GM18505 (cell line): Measurements from ENCODE around the gene CDK2.
"Not testable (repeated sequence)": the region's sequence is repeated elsewhere in the genome, so short reads cannot be mapped to it uniquely, and the experiment has no call there.

Source experiments
- ATAC-seq: cut with Tn5 transposase; IDR thresholded peaks from one replicate; pipeline ENCODE4 v1.9.1; 2021; ENCODE audit not compliant: unreplicated experiment
- POLR2A ChIP-seq: IDR thresholded peaks from 4 replicates; pipeline ENCODE4 v1.6.1; 2011; ENCODE audit warnings: borderline replicate concordance; ENCODE audit not compliant: insufficient read depth, insufficient read length; ENCODE audit errors: extremely low read depth

CDK2 gene

DNA sequence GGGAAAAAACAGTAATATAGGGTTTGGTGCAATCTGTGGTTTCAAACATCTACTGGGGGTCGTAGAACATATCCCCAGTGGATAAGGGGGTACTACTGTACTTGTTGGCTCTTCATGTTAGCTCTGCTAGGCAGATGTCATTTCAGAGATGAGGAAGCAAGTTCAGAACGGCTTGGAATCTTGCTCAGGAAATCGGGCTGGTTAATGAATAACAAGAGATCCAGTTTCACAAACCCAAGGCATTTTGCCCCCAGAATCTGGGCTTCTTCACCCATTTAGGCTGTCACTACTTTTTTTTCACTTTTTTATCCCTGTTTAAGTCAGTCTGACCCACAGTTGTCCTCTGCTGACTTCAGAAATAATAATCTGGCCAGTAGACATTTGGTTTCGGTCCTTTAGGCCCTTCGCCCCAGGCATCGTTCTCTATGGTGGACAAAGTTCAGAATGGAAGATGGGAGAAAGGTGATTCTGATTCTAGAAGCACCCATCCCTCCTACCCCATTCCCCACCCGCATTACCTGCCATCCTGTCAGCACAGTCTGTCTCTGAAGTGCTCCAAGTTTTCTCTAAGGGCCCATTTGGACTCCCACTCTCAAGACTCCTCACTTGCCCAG, 35.0 kb downstream of the CDK2 start:
- no peak for ATAC-seq
- TF ChIP-seq POLR2A: no peak

DNA sequence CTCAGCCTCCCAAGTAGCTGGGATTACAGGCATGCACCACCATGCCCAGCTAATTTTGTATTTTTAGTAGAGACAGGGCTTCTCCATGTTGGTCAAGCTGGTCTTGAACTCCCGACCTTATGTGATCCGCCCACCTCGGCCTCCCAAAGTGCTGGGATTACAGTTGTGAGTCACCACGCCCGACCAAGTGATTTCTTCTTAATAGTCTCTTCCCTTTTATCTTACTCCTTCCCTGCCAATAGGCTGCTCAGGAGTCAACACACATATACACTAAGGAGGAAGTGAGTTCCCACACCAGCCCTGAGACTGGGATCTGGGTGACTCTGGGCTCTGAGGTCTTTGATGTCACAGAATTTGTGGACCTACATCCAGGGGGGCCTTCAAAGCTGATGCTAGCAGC, 36.7 kb downstream of the CDK2 start:
- not testable (repeated sequence) for ATAC-seq

DNA sequence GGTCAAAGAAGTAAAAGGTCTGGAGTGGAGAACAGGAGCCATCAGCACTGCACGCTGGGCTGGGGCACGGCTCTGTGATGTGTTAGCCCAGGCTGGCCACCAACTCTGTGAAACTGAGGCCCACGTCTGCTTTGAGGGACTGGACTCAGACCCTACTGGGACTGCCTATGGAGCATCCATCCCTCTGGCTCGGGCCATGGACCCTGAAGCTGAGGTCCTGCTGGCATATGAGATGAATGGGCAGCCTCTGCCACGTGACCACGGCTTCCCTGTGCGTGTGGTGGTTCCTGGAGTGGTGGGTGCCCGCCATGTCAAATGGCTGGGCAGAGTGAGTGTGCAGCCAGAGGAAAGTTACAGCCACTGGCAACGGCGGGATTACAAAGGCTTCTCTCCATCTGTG, 37.6 kb downstream of the CDK2 start:
- no peak for ATAC-seq

DNA sequence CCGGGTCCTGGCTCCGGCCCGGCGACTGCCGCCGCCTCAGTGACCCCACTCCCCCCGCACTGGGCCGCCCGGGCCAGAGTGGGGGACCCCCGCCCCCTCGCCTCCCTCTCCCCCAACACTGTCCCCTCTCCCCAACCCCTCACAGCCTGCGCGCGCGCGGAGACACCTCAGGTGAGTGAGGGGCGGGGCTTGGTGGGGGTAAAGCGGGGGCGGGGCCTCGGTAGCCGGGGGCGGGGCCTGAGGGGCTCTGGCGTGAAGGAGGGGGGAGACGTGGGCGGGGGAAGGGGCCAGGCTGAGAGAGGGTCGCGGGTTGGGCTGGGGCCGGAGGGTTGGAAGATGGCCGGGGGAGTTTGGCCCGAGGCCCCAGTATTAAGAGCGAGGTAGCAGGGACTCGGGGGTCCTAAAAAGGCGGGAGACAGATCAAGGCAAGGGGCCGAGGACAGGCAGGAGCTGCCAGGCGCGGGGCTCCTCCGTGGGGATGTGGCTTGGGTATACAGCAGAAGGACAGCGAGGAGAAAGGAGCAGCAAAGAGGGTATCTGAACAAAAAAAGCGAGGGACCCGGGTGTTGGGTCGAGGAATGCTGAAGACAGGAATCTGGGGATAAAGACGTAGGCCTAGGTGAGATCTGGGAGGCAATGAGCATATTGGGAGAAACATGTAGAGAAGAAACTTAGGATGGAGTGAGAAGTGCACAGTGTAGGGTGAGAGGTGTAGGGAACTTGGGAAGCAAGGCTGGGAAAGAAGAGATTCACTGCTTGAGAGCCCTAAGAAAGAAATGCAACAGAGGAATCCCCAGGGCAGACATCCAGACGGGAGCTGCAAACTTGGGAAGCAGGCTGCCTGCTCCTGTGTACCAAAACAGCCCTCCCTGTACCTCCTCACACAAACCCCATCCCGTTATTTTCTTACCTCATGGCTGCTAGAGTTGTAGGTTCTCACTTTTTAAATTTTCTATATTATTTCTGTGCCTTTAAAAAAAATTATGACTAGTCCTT, 41.2 kb downstream of the CDK2 start:
- no peak for ATAC-seq
- TF ChIP-seq POLR2A: no peak

More for the DNA sequence above, 37.6 kb downstream of the CDK2 start:
- TF ChIP-seq POLR2A: no peak

DNA sequence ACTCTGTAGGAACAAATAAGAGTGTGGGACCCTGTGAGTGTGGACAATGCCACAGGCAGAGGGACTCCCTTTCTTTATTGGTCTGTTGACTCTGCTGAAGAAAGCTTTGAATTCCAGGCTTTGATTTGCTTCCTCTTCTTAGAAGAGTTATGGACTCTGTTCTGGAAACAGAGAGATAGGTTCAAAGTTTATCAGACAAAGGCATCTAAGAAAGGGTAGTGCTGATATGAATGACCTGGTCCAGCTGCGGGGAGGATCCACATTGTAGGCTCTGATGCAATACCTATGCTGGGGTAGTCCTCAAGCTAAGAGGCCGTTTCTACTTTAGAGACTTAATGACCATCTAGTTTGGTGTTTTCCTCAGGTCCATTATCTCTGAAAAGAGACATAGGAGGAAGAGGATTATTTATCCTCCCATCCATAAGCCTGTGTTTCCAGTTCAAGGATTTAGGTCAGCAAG, 43.5 kb downstream of the CDK2 start:
- ATAC-seq: no peak
- no peak for TF ChIP-seq POLR2A

DNA sequence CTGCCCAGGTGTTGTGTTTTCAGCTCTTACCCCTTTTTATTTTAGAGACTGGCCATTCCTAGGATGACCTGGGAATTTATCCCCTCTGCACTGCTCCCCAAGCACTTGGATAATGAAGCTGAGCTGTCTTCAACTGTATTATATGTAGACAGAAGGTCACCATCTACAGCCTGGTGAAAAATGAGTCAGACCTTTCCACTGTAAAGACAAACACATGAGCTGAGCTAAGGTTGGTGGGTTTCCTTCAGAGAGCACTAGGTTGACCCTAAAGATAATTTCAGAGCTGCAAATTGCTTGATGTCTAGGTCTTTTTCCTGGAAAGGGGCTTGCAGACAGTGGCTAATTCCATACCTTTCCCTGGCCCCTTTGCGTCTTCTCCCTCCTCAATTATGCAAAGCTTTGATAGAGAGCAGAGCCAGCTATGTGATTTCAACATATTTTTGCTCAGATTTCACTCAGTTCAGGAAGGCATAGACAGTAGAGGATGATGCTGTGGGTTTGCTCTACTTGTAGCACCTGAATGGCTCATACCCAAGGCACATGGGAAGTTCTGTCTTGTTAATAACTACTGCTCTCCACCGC, 45.0 kb downstream of the CDK2 start:
- ATAC-seq: no peak
- TF ChIP-seq POLR2A: no peak

DNA sequence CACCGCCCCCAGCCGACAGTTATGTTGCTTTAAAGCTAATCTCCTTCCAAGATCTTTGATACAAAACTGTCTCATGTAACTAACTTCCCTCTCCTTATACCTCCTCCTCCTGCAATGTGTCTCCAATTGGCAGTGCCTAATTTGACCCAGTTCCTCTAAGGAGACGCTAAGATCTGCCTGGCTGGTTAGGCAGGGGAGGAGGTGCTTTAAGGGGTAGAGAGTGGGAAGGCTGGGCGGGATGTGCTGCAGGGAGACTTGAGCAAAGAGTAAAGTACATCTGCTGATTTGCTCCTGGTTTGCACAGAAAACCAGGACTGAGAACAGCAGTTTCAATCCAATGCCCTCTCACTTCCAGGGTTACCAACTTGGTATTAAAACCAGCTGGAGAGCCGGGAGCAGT, 46.9 kb downstream of the CDK2 start:
- ATAC-seq: no peak
- no peak for TF ChIP-seq POLR2A

DNA sequence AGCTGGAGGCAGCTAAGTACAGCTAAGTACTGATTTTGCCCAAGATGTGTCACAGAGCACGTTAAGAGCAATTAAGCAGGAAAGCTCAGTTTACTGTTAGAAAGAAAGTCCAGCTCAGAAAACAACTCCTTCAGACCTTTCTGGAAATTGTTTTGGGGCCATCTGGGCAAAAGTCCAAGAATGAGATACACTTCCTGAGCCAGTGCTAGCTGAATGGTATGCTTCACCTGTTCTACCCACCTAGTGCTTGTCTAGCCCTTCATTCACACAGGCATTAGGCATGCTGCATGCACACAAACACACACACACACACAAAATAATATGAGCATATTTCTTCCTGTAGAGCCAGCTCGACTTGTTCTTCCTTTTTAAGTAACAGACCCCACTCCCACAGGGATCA, 47.6 kb downstream of the CDK2 start:
- ATAC-seq: no peak

DNA sequence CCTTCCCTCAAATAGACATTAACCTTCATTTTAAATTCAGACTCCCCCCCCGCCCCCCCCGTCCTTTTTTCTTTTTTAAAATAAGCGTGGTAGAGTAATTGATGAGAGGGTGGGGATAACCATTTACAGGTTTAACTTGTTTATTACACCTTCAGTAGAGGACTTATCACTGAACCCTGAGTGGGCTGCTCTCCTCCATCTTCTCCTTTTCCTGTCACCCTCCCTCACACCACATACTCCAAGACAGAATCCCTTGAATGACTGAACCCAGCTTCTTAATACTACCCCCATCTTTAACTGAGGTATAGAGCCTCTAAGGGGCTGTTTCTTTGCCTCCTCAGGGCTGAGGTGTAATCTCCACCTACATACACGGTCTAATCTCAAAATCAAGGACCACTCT, 50.6 kb downstream of the CDK2 start:
- TF ChIP-seq POLR2A: no peak
- no peak for ATAC-seq

More for the DNA sequence above, 47.6 kb downstream of the CDK2 start:
- no peak for TF ChIP-seq POLR2A

DNA sequence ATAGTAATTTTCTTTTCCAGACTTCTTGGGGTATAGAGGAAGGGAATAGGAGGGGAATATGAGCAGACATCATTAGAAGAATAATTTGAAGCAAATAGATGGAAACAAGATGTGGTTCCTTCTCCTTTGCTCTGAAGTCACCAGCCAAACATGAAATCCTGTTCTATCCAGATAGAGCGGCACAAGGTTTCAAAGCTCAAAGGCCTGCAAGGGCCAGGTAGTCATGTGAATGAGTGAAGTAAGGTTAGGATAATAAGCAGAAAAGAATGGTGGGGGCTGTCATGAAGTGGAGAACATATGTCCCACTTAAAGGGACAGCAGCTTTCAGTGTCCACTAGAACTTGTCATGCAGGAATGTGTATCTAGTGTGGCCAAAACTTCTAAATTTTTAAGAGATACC, 51.7 kb downstream of the CDK2 start:
- no peak for ATAC-seq
- TF ChIP-seq POLR2A: no peak

DNA sequence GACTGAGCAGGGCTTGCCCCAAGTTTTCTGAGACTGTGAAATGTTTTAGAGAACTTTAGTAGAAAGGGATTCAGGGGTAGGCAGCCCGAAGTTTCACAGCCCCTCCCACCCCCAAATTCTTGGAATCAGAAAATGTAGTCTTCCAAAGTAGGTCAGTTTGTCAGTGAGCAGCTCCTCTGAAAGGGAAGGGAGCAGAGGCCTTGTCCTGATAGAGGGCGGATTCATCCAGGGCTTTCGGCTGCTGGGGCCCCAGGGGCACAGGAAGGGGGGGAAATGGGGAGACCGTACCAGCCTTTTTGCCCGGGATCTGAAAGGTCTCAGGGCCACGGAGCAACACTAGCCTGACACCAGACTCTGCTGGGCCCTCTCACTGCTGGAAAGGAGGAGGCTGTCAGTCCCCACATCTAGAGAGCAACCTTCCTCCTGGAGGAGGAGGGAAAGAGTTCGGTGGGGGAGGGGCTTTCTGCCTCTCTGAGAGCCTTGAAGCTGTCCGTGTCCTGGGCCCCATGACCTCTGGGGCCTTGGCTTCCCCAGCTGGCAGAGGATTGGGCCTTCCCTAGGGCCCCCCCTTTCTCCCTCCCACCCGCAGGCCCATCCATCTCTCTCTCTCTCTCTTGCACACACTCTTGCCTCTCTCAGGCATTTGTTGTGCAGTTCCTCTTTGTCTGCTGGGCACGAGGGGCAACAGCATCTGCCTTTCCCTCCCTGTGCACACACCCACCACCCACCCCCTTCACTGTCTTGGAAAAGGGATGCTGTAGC, 54.0 kb downstream of the CDK2 start, which contains the start of gene IKZF4:
Gene IKZF4, plus strand, starts transcription at position 621 of the 762 bp plus-strand sequence. CDS start 451 bp downstream, outside the sequence.
- ATAC-seq: no peak
- no peak for TF ChIP-seq POLR2A

DNA sequence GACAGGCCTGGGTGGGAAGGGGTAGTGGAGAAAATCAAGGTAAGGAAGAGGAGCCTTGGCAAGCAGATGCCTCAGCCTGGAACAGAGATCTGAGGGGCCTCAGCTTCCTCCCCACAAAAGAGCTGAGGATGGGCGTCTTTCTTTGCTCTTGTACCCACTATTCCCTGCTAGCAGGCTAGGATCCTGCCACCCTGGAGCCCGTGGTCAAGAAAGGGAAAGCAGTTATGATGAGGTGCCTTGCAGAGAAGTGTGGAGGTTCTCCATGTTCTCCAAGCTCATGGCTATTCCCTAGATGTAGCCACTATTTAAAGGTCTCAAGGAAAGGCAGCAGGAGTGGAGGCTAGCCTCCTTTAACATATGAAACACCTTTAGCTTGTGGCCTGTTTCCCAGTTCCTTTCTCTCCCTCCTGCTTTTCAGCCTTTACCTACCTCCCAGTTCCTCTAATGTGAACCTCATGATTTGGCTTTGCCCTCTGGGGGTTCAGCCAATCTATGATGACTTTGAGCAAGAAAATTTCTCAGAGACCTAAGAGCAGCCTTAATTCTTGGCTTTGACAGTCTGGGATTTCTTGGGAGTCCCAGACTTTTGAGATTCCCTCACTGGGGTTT, 55.4 kb downstream of the CDK2 start:
- no peak for ATAC-seq
- no peak for TF ChIP-seq POLR2A
